B cell (primary cell): Measurements from ENCODE around the gene TRIM24.

ENCODE experiments used
- CTCF ChIP-seq: fragments of 200-600 bp; IDR thresholded peaks from one replicate; pipeline ENCODE4 v1.8.0; 2022; ENCODE audit warnings: antibody characterized with exemption, mild to moderate bottlenecking
- EZH2 ChIP-seq: IDR thresholded peaks from 2 replicates; pipeline ENCODE4 v1.6.1; 2012; ENCODE audit warnings: borderline replicate concordance, low read depth, mild to moderate bottlenecking, moderate library complexity, low read length; ENCODE audit not compliant: insufficient read depth, poor library complexity, severe bottlenecking

- TF ChIP-seq CTCF, result no peak
- no peak for TF ChIP-seq EZH2
Observed at GRCh38 chr7:138546064-138546619, 86.1 kb downstream of the TRIM24 start.
